GM21723 (cell line): Measurements from ENCODE around the gene SCN4A.
"Not testable (repeated sequence)": the region's sequence is repeated elsewhere in the genome, so short reads cannot be mapped to it uniquely, and the experiment has no call there.

ENCODE experiments used
- ATAC-seq: cut with Tn5 transposase; IDR thresholded peaks from one replicate; pipeline ENCODE4 v1.9.1; 2021; ENCODE audit warnings: mild to moderate bottlenecking, moderate library complexity; ENCODE audit not compliant: unreplicated experiment

The SCN4A gene

DNA sequence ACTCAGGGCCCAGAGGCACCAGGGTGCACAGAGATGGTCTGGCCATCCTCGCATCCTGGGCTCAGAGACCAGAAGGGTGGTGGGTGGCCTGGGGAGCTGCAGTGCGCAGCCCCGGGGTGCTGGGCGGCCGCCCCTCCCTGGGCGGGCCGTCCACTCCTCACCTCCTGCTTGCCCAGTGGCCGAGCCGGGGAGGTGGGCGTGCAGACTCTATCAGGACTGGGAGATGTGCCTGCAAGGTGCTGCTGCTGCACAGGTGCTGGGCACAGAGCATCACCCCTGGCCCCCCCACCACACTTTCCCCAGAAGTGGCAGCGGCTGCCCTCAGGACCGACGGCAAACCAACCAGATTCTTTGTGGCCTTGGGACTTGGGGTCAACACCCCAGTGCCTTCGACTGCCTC, at the start of gene SCN4A:
Gene SCN4A, minus strand, starts transcription at position 123 of the 400 bp plus-strand sequence. Its CDS starts 77 bp downstream, at position 46.
- ATAC-seq, result no peak

DNA sequence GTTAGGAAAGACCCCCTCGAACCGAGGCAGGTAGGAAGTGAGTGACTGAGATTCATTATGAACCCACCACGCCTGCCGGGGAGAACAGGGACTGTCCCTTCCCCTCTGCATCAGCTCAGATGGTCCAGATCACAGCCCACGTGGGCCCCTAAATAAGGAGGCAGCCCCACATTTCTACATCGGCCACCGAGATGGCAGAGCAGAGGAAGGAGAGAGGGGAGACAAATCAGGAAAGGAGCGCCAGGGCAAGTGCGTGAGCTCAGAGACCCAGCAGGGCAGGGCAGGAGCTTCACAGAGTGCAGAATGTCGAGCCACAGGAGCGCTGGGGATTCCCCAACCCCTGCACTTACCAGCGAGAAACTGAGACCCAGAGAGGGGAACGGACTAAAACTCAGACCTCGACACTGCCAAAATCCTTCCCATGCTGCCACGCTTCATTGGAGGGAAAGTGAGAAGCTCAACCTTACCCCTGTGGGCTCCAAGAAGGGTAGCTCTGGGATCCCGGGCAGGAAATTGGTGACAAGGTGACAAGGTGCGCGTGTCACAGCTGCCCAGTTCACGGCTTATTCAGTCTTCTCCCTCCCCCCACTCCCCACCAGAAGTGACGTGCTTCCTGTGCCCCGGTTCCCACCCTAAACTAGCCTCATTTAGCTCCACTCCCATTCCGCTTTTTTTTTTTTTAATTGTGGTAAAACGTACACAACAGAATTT, 47.5 kb upstream of the SCN4A start, which contains the start of gene ICAM2:
Gene ICAM2, minus strand, starts transcription at position 578 of the 711 bp plus-strand sequence. CDS start 13,942 bp downstream, outside the sequence.
- peak; percentile 59 for ATAC-seq

DNA sequence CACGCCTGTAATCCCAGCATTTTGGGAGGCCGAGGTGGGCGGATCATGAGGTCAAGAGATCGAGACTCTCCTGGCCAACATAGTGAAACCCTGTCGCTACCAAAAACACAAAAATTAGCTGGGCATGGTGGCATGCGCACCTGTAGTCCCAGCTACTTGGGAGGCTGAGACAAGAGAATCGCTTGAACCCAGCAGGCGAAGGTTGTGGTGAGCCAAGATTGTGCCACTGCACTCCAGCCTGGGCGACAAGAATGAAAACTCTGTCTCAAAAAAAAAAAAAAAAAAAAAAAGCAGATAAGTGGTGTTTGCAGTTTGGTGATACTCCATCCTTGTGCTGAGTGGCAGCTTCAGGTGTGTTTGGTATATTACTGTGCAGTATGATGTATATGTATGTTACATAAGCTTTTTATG, 46.8 kb upstream of the SCN4A start:
- peak; percentile 14 for ATAC-seq

DNA sequence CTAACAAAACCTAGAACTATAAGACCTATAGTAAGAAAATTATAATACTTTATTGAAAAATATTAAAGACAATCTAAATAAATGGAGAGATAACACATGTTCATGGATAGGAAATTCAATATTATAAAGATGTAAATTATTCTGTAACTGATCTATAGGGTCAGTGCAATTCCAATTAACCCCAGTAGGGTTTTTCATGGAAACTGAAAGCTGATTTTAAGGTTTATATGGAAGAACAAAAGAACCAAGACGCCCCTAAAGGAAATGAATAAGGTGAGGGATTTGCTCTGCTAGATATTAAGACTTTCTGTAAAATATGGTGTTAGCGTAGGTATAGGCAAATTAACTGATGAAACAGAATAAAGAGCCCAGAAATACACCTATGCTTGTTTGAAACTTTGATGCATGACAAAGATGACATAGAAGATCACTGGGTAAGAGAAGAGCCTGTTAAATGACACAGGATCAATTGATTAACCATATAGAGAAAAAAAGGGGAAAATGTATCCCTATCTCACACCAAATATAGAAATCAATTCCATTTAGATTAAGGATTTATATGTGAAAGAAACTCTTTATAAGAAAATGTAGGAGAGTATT, 44.8 kb upstream of the SCN4A start:
- no peak for ATAC-seq

DNA sequence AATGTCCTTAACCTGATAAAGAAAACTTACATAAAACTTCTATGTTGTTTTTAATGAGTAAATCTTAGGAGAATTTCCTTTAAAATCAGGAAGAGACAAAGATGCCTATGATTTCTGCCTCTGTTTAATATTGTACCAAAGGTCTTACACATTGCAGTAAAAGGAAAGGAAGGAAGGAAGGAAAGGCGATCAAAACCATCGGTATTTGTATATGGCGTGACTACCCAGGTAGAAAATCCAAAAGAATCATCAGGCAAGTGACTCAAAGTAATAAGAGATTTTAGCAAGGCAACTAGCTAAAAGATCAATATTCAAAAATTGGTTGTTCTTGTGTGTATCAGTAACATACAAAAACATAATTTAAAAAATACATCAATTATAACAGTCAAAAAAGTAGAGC, 44.3 kb upstream of the SCN4A start:
- no peak for ATAC-seq

DNA sequence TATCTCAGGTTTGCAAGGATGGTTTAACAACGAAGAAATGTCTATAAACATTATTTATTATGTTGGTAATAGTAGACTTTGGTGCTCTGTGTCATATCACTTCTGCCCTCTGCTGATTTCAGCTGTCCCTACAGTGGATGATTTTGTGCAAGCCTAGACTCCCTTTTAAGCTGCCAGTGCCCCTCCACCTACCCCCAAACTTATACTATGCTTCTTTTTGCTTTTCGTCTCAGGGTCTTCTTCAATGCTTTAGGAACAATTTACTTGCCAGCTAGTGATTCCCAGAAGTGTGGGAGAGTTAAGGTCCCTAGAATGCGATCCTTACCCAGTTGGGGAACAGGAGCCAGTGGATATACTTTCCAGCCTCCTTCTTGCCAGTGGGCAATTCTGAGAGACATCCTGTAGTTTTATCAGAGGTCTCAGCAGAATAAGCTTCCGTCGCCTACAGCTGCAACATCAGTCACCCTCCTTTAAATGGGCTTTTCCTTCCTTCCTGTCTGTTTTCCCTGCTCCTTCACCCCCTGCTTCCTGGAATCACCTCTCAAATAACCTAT, 43.6 kb upstream of the SCN4A start:
- no peak for ATAC-seq

DNA sequence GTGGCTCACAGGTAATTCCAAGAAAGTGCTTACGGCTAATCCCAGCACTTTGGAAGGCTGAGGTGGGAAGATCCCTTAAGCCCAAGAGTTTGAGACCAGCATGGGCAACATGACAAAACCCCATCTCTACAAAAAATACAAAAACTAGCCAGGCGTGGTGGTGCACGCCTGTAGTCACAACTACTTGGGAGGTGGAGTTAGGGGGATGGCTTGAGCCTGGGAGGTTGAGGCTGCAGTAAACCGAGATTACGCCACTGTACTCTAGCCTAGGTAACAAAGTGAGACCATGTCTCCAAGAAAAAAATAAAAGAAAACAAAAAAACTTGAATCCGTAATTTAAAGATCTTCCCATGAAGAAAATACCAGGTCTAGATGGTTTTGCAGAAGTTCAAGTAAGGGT, 42.7 kb upstream of the SCN4A start:
- no peak for ATAC-seq

DNA sequence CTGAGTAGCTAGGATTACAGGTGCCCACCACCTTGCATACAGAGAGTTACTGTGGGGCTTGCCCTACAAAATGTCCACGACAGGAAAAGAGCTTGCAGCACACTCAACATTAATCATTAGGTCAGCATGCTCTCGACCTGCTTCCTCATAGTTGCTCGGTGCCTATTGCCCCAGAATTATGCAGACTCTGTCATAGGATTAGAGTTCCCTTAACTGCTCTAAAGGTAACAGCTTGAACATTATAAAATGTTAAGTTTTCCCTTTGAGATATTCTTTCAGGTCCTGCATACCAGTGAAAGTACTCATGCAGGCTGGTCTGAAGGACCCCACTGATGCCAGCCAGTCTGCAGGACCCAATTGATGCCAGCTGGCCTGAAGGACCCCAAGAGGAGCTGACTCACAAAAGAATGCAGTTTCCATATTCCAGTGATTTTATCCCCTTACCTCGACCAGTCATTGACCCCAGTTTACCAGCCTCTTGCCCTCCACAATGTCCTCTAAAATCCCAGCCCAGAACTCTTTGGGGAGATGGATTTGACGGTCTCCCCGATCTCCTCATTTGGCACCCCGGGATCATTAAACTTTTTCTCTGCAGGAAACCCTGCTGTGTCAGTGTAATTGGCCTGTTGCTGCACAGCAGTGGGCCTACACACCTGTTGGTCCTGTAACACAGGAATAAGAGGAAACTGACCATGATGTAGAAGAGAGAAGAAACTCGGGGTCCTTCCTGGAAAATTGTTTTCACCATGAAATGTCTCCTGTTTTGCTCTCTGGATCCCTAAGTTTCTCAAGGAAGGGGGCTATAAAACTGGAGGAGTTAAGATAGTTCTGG, 37.1 kb upstream of the SCN4A start:
- ATAC-seq, result no peak

DNA sequence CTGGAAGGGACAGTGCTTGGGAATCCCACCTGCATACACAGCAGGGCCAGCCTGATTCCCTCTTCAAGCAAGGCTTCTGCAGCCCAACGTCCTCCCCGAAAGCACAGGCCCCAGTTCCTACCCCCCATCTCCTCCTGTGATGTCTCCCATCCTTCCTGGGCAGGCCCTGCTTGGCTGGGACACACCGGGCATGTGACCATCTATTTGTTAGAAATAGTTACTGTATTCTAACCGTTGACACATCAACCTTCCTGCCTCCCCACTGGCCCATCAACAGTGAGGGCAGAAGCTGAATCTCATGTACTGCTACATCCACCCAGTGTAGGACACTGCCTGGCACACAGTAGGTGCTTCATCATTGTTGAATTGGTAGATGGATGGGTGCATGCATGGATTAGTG, 36.1 kb upstream of the SCN4A start:
- ATAC-seq, result no peak

DNA sequence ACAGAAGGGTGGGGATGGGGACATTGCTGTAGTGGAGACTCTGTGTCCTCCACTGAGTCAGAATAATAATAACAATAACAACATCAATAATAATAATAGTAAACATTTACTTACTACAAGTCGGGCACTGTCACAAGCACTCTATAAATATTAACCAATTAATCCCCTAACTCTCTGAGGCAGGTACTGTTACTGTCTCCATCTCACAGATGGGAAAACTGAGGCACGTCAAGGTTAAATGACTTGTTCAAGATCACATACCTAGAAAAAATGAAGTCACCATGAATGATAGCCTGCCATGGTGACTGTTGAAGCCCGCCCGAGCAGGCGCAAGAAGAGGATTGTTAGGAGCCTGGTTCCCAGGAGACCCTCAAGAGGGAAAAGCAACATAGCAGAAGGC, 35.6 kb upstream of the SCN4A start:
- no peak for ATAC-seq

DNA sequence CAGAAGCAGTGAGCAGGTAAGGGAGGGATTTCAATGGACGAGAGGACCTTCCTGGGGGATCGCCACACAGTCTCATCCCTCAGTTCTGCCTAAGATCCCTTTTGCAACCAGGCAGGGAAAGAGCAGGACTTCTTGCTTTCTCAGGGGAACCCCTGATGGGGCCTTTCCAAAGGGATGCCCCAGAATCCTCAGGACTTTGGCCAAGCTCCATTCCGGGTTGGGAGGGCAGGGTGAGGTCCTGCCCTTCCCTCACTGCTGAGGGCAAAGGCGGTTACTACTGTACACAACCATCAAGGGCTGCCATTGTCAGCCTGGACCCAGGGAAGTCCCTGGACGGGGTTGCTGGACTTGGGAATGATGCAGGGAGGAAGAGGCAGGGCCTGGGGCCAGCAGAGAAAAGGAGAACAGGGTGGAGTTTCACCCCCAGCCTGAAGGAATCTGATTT, 35.1 kb upstream of the SCN4A start:
- no peak for ATAC-seq

DNA sequence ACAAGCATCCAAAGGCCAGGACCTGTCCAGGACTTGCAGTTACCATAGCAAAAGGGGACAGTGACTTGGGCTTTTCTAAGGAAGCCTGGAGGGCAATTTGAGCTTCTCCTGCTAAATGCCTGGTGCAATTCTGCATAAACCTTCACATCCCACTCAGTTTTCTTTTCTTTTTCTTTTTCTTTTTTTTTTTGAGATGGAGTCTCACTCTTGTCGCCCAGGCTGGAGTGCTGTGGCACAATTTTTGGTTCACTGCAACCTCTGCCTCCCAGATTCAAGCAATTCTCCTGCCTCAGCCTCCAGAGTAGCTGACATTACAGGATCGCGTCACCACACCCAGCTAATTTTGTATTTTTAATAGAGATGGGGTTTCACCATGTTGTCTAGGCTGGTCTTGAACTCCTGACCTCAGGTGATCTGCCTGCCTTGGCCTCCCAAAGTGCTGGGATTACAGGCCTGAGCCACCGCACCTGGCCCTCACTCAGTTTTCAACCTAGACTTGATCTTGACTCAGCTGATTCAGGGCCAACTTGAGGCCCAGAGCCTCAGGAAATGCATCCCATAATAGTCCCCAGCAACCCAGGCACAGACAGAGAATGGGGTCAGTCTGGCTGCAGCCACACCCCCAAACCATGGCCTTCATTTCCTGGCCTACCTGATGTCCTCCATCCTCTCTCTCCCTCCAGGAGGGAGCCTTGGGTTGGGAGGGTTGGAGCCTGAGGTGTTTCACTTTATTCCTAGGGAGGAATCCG, 34.5 kb upstream of the SCN4A start:
- ATAC-seq, result not testable (repeated sequence)

DNA sequence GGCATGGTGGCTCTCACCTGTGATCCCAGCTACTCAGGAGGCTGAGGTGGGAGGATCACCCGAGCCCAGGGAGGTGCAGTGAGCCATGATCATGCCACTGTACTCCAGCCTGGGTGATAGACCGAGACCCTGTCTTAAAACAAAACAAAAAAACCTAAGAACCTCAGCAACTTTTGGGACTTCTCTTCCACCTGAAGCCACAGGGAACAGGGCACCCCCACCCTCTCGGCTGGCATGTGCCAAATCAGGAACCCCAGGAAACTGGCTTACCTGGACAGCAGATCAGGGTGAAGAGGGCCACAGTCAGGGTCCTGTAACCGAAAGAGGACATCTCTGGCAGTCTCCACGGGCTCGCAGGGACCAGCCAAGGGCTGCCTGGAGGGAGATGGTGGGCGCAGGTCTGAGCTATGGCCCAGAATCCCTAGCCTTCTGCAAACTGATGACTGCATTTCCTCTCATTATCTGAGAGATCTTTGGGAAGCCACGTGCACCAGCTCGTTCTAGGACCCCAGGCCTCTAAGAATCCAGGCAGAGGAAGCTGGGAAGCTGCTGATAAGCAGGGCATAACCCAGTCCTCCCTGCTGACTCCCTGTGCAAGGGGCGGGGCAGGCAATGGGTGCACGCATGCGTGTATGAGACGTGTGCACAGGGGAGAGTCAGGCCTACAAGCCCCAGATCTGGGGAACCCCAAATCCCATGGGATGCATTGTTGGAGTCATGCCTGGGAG, 33.8 kb upstream of the SCN4A start:
- ATAC-seq, result no peak

DNA sequence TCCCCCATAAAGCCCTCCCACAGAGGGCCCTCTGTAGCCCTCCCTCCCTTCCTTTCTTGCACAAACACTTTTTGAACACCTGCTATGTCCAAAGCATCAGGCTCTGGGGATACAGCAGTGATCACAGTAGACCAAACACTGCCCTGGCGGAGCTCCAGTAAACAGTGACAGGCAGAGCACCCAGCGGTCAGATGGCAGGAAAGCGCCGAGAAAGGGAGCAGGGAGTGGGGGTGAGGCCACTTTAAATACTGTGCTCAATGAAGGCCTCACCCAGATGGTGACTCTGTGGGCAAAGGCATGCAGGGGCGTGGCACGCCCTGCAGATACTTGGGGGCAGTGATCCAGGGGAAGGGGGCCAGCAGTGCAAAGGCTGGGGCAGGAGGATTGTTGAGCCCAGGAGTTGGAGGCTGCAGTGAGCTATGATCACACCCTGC, 33.0 kb upstream of the SCN4A start:
- no peak for ATAC-seq

DNA sequence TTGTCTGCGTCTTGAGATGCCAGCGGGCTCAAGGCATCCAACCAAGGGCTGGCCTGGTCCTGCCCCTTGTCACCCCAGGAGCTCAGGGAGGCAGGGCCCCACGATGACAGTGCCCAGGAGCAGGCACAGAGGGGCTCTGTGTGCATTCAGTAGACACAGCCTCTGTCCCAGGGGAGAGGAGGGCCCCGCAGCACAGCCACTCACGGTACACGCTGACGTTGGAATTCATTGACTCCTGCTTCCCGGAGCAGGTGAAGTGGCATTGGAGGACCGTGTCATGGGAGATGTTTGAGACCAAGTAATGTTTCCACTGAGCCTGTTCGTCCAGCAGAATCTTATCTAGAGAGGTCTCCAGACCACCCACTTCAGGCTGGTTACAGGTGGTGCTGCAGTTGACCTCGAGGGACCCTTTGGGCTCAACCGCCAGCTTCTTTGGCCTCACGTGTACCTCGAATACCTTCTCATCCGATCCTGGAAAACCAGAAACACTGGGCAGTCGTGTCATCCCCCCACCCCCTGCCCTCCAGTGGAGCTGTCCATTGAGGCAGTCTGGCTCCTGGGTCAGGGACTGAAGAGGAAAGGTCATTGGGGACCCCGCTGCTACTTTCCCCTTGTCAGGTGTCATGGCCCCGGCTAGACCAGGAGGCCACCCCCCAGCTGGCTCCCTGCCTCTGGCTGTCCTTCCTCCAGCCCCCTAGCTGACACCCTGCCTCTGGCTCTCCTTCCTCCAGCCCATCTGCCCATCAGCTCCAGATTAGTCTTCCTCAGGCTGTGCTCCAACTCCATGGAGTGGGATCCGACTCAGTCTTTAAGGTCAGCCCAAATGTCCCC, 32.4 kb upstream of the SCN4A start:
- no peak for ATAC-seq

DNA sequence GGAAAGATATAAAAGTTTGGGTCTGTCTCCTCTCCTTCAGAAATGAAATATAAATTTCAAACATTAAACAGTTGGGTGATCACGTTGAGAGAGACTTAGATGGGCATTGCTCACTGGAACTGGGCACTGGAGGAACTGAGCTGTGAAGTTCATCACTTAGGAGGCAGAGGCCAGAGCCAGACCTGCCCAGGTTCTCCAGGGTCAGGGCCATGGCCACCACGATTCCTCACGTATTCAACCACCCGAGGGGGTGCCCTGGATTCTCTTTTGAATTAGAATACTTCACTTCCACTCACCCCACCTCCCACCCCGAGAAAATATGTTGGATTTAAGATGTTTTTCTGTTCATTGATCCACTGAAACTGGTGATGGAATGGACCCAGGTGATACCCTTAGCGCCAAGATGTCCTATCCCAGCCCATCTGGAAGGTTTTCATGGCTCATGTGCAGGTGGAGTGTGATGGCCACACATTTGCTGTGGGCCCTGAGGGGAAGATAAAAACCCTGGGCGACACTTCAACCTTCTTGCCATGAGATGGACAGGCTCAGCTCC, 31.6 kb upstream of the SCN4A start:
- no peak for ATAC-seq

DNA sequence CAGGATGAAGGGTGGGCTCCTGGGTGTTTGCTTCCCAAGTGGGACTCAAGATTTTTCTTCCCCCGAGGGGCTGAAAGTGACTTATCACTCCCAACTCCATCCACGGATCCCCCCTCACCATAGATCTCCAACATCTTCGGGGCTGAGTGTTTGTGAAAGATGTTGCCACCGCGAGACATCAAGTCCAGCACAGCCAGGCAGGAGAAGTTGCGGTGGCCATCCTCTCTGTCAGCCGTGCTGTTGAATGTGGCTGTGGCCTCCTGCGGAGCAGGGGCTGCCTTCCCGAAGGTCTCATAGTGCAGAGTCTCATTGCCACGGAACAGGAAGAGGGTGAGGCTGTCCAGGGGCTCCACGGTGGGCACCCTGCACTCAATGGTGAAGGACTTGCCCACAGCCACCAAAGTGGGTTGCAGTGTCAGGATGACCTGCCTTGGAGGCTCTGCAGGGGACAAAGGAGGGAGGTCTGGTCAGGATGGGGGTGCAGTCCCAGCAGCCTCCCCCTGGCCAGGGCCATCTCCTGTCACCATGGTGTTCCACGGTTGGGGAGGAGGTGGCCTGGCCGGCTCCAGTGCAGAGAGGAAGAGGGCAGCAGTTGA, 30.9 kb upstream of the SCN4A start:
- ATAC-seq, result no peak
